Skeletal muscle satellite cell (primary cell): ENCODE data around the gene GRIN1.

Experiments used
- H3K27me3 ChIP-seq: 2 replicates; pipeline ENCODE4 v1.7.0; 2013; ENCODE audit warnings: low read length; ENCODE audit not compliant: control insufficient read depth, insufficient read depth
- H3K36me3 ChIP-seq: 2 replicates; pipeline ENCODE4 v1.7.0; 2013; ENCODE audit warnings: mild to moderate bottlenecking, control low read depth, low read length; ENCODE audit not compliant: insufficient read depth
- H3K4me1 ChIP-seq: 2 replicates; pipeline ENCODE4 v1.7.0; 2013; ENCODE audit warnings: low read length; ENCODE audit not compliant: control insufficient read depth, insufficient read depth
- H3K4me2 ChIP-seq: 2 replicates; pipeline ENCODE4 v1.7.0; 2013; ENCODE audit warnings: mild to moderate bottlenecking, low read length
- H3K4me3 ChIP-seq: 2 replicates; pipeline ENCODE4 v1.7.0; 2013; ENCODE audit warnings: low read length
- H3K9ac ChIP-seq: 2 replicates; pipeline ENCODE4 v1.7.0; 2013; ENCODE audit warnings: mild to moderate bottlenecking, low read depth, low read length, moderate library complexity
- H3K9me3 ChIP-seq: replicated peaks from 2 replicates; pipeline ENCODE4 v1.7.0; 2013; ENCODE audit warnings: mild to moderate bottlenecking, control low read depth, low read length

GRIN1 gene

GRCh38 chr9:137172901-137173795 lies 34.2 kb downstream of the GRIN1 start:
- Histone ChIP-seq H3K9ac (no peak overlapping the region), H3K9me3 (no peaks in the 10 kb centered on the region), H3K4me3 (no peak overlapping the region), H3K27me3 (peaks cover 67% of the 10 kb centered on the region), H3K4me2 (no peak overlapping the region), H3K4me1 (peaks cover 11% of the 10 kb centered on the region), H3K36me3 (peaks cover 11% of the 10 kb centered on the region)

- peaks cover 19% of the 10 kb centered on the region for H3K36me3 ChIP-seq
- no peak overlapping the region for H3K4me2 ChIP-seq
- H3K4me3 ChIP-seq = no peak overlapping the region
- no peak overlapping the region for H3K9ac ChIP-seq
- no peaks in the 10 kb centered on the region for H3K9me3 ChIP-seq
- peaks cover 5% of the 10 kb centered on the region for H3K4me1 ChIP-seq
- peaks cover 61% of the 10 kb centered on the region for H3K27me3 ChIP-seq
These were observed 35.1 kb downstream of the GRIN1 start for GRCh38 chr9:137173796-137174664.

- peaks cover 53% of the 10 kb centered on the region for H3K27me3 ChIP-seq
- no peaks in the 10 kb centered on the region for H3K9me3 ChIP-seq
- no peak overlapping the region for H3K4me2 ChIP-seq
- H3K9ac ChIP-seq = no peak overlapping the region
- no peak overlapping the region for H3K4me3 ChIP-seq
- peaks cover 27% of the 10 kb centered on the region for H3K36me3 ChIP-seq
- H3K4me1 ChIP-seq = no peaks in the 10 kb centered on the region
These were observed 35.9 kb downstream of the GRIN1 start for GRCh38 chr9:137174722-137175293.

GRCh38 chr9:137175345-137175961 lies 36.5 kb downstream of the GRIN1 start:
- H3K4me1 ChIP-seq = no peaks in the 10 kb centered on the region
- no peak overlapping the region for H3K4me2 ChIP-seq
- peaks cover 33% of the 10 kb centered on the region for H3K36me3 ChIP-seq
- H3K4me3 ChIP-seq = no peak overlapping the region
- H3K9me3 ChIP-seq = no peaks in the 10 kb centered on the region
- H3K9ac ChIP-seq = no peak overlapping the region
- peaks cover 47% of the 10 kb centered on the region for H3K27me3 ChIP-seq

- no peak overlapping the region for H3K4me2 ChIP-seq
- H3K27me3 ChIP-seq = peaks cover 36% of the 10 kb centered on the region
- H3K9ac ChIP-seq = no peak overlapping the region
- peaks cover 39% of the 10 kb centered on the region for H3K36me3 ChIP-seq
- no peaks in the 10 kb centered on the region for H3K4me1 ChIP-seq
- no peak overlapping the region for H3K4me3 ChIP-seq
- no peaks in the 10 kb centered on the region for H3K9me3 ChIP-seq
These were observed 37.6 kb downstream of the GRIN1 start for GRCh38 chr9:137176302-137177182.

GRCh38 chr9:137178201-137178938 lies 39.4 kb downstream of the GRIN1 start:
- peaks cover 19% of the 10 kb centered on the region for H3K27me3 ChIP-seq
- H3K9ac ChIP-seq = no peak overlapping the region
- H3K4me3 ChIP-seq = no peak overlapping the region
- H3K36me3 ChIP-seq = peaks cover 50% of the 10 kb centered on the region
- no peaks in the 10 kb centered on the region for H3K9me3 ChIP-seq
- H3K4me1 ChIP-seq = no peaks in the 10 kb centered on the region
- no peak overlapping the region for H3K4me2 ChIP-seq

- H3K9ac ChIP-seq = no peak overlapping the region
- H3K9me3 ChIP-seq = no peaks in the 10 kb centered on the region
- no peak overlapping the region for H3K4me2 ChIP-seq
- H3K4me1 ChIP-seq = no peaks in the 10 kb centered on the region
- peaks cover 13% of the 10 kb centered on the region for H3K27me3 ChIP-seq
- peaks cover 57% of the 10 kb centered on the region for H3K36me3 ChIP-seq
- no peak overlapping the region for H3K4me3 ChIP-seq
These were observed 40.1 kb downstream of the GRIN1 start for GRCh38 chr9:137178939-137179630.

GRCh38 chr9:137179761-137180160 lies 40.8 kb downstream of the GRIN1 start:
- Histone ChIP-seq H3K9ac (no peak overlapping the region), H3K36me3 (peaks cover 64% of the 10 kb centered on the region), H3K27me3 (peaks cover 9% of the 10 kb centered on the region), H3K4me2 (no peak overlapping the region), H3K4me3 (no peak overlapping the region), H3K9me3 (no peaks in the 10 kb centered on the region), H3K4me1 (no peaks in the 10 kb centered on the region)

GRCh38 chr9:137180491-137180890 lies 41.5 kb downstream of the GRIN1 start:
- Histone ChIP-seq H3K4me1 (no peaks in the 10 kb centered on the region), H3K9ac (no peak overlapping the region), H3K27me3 (peaks cover 3% of the 10 kb centered on the region), H3K4me3 (no peak overlapping the region), H3K36me3 (peaks cover 67% of the 10 kb centered on the region), H3K9me3 (no peaks in the 10 kb centered on the region), H3K4me2 (no peak overlapping the region)
